HepG2 (cell line): Measurements from ENCODE around the gene NAP1L4.

Source experiments
- MYC ChIP-seq: sonication (generic); formaldehyde crosslinking; IDR thresholded peaks from 2 replicates; pipeline ENCODE4 v1.9.0; 2021; ENCODE audit warnings: missing genetic modification reagents, borderline replicate concordance
- SMC3 ChIP-seq: IDR thresholded peaks from 2 replicates; pipeline ENCODE4 v1.6.1; 2011; ENCODE audit warnings: low read length, improper control_type of control experiment
- XRCC5 ChIP-seq: fragments of 200-400 bp; formaldehyde crosslinking; optimal IDR thresholded peaks from 2 replicates; pipeline ENCODE3; 2017; ENCODE audit warnings: mild to moderate bottlenecking, low read length

DNA sequence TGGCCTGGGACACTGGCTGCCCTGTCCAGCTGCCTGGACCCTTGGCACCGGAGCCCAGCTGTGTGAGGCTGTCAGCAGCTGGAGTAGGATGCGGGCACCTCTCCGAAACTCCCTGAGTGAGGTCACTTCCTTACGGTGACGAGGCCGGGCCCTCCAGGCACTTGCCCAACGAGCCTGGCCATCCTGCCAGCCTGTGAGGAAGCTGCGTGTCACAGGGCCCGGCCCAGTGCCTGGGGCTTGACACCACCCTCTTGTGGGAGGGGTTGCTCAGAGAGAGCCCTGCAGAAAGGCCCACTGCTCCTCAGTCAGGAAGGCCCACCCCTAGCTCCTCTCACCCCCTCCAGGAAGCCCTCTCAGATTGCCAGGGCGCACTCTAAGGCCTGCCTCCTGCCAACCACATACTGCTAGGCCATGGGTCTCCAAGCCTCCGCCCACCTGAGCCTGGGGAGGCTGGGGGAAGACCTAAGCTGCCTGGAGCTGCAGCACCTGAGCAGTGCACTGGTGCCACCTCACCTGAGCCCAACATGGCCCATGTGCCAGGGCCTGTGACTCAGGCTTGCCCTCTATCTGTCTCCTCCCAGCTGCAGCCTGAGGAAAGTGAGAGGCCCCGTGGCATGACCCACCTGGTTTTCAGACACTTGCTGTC lies 58.6 kb downstream of the NAP1L4 start:
- TF ChIP-seq XRCC5 (no peak), MYC (CRISPR knock-in tag) (no peak), SMC3 (no peak)
